ENCODE data around the gene ZNF22.

GRCh38 chr10:44973323-44974081, 27.2 kb upstream of the ZNF22 start:
- TF ChIP-seq POLR2A (IDR thresholded peaks at IDR 0.05; ENCODE audit: low read depth, low read length) (no peak), POLR2AphosphoS5 (IDR thresholded peaks at IDR 0.05; ENCODE audit: low read depth, low read length) (no peak)

All from GM12892 (cell line).